HepG2 (cell line): ENCODE results near the gene IQCH. TPM values are rescaled to one million over a fixed set of nuclear protein-coding genes. Genes with fewer than 3 reads are reported as not detected.

Experiments used
- ATAC-seq: fragments of 200-7000 bp; cut with Tn5 transposase; 3 replicates; pipeline ENCODE4 v1.9.1; 2020; ENCODE audit warnings: mild to moderate bottlenecking, moderate library complexity
- BruUV-seq: library from RNA; stranded (reverse); fragments of 400-500 nt; replicated peaks from 2 replicates; lab custom pipeline; 2021; lab: Mats Ljungman, UMichigan
- CTCF ChIA-PET: fragments of 300-600 bp; formaldehyde crosslinking; extraction: SDS; loops from one replicate; lab custom pipeline; 2021; ENCODE audit warnings: low total read pairs, inconsistent platforms, low intra/inter-chr PET ratio; lab: Yijun Ruan, JAX
- POLR2A ChIA-PET: fragments of 350-600 bp; sonication (Branson Sonifier 250); formaldehyde crosslinking; loops from one replicate; lab custom pipeline; 2020; ENCODE audit warnings: antibody characterized with exemption, inconsistent platforms; lab: Yijun Ruan, JAX
- DNase-seq: peaks from one replicate; pipeline ENCODE4 v3.0.0-alpha.2; 2015; ENCODE audit warnings: low spot score
- FAIRE-seq: peaks from 3 replicates; lab custom pipeline; 2011; peaks lifted over from hg19 to GRCh38; lab: Jason Lieb, UNC
- H2AFZ ChIP-seq: one replicate; pipeline ENCODE4 v1.6.1; 2011; ENCODE audit warnings: low read length, inconsistent platforms
- H3K27ac ChIP-seq: fragments of 300-600 bp; 3 replicates; pipeline ENCODE4 v1.8.0; 2011; ENCODE audit warnings: mixed run types, mild to moderate bottlenecking, mixed read lengths, low read length, inconsistent platforms; ENCODE audit not compliant: insufficient read depth; ENCODE audit errors: extremely low read length
- H3K27me3 ChIP-seq, 2 experiments: fragments of 200-600 bp in 1 of 2; 2 replicates in 1 of 2; 3 replicates in 1 of 2; pipeline versions ENCODE4 v1.6.0 to v1.8.0; 2011; ENCODE audit warnings: low read length in 2 of 2, mild to moderate bottlenecking in 2 of 2, moderate library complexity in 2 of 2, inconsistent platforms in 1 of 2; ENCODE audit not compliant: insufficient read depth in 2 of 2, control insufficient read depth in 1 of 2
- H3K36me3 ChIP-seq, 2 experiments: fragments of 200-600 bp in 1 of 2; replicated peaks in 1 of 2; 2 replicates in 1 of 2; 3 replicates in 1 of 2; pipeline versions ENCODE4 v1.5.1 to v1.8.0; 2011; ENCODE audit warnings: low read length in 2 of 2, inconsistent platforms in 1 of 2; ENCODE audit not compliant: insufficient read depth in 2 of 2, control insufficient read depth in 1 of 2
- H3K4me1 ChIP-seq: 2 replicates; pipeline ENCODE4 v1.5.1; 2012; ENCODE audit warnings: low read length, inconsistent platforms; ENCODE audit not compliant: insufficient read depth
- H3K4me2 ChIP-seq: 2 replicates; pipeline ENCODE4 v1.6.0; 2011; ENCODE audit warnings: low read depth, low read length, inconsistent platforms
- H3K4me3 ChIP-seq, 3 experiments: fragments of 200-600 bp in 1 of 3; sonication (generic), shearing (Covaris generic) in 1 of 3; replicated peaks in 1 of 3; 2 replicates each; pipeline ENCODE4 v1.5.1; 2011 to 2016; ENCODE audit warnings: low read length in 3 of 3, inconsistent platforms in 2 of 3, low read depth in 2 of 3, mild to moderate bottlenecking in 2 of 3, control low read depth in 1 of 3, mixed read lengths in 1 of 3; ENCODE audit not compliant: insufficient read depth in 1 of 3
- H3K79me2 ChIP-seq: one replicate; pipeline ENCODE4 v1.6.1; 2011; ENCODE audit warnings: low read length, inconsistent platforms; ENCODE audit not compliant: insufficient read depth
- H3K9ac ChIP-seq: 2 replicates; pipeline ENCODE4 v1.6.0; 2011; ENCODE audit warnings: mild to moderate bottlenecking, low read depth, low read length, inconsistent platforms; ENCODE audit not compliant: insufficient read depth
- H3K9me3 ChIP-seq: 2 replicates; pipeline ENCODE4 v1.5.1; 2012; ENCODE audit warnings: mild to moderate bottlenecking, low read length
- H4K20me1 ChIP-seq: 2 replicates; pipeline ENCODE4 v1.6.0; 2011; ENCODE audit warnings: inconsistent platforms, mild to moderate bottlenecking, low read length, moderate library complexity; ENCODE audit not compliant: insufficient read depth
- AKAP8 ChIP-seq: sonication (generic); formaldehyde crosslinking; IDR thresholded peaks from 2 replicates; pipeline ENCODE4 v1.5.1; 2020; ENCODE audit warnings: mild to moderate bottlenecking, missing genetic modification reagents
- FOXM1 ChIP-seq: sonication (generic); formaldehyde crosslinking; IDR thresholded peaks from 2 replicates; pipeline ENCODE4 v1.5.0; 2020; ENCODE audit warnings: missing genetic modification reagents
- GMEB2 ChIP-seq: IDR thresholded peaks from 2 replicates; pipeline ENCODE4 v1.6.1; 2016; ENCODE audit warnings: missing biosample characterization, missing genetic modification reagents, low read depth
- GZF1 ChIP-seq: sonication (generic); formaldehyde crosslinking; IDR thresholded peaks from 2 replicates; pipeline ENCODE4 v1.5.1; 2020; ENCODE audit warnings: mild to moderate bottlenecking, missing genetic modification reagents
- KDM5A ChIP-seq: fragments of 200-600 bp; sonication (generic); IDR thresholded peaks from 2 replicates; pipeline ENCODE4 v1.7.0; 2018; ENCODE audit warnings: antibody characterized with exemption, mild to moderate bottlenecking, low read length, borderline replicate concordance
- MAFF ChIP-seq: IDR thresholded peaks from 2 replicates; pipeline ENCODE4 v1.6.1; 2011; ENCODE audit warnings: low read depth, low read length, improper control_type of control experiment
- MAFK ChIP-seq, 2 experiments: IDR thresholded peaks in 1 of 2; conservative IDR thresholded peaks in 1 of 2; 2 replicates each; pipeline ENCODE4 v1.6.1; 2011; ENCODE audit warnings: improper control_type of control experiment in 2 of 2, low read length in 2 of 2
- NCOA2 ChIP-seq: sonication (generic); formaldehyde crosslinking; IDR thresholded peaks from 2 replicates; pipeline ENCODE4 v1.8.0; 2022; ENCODE audit warnings: inconsistent platforms
- NFE2L1 ChIP-seq: sonication (generic); formaldehyde crosslinking; IDR thresholded peaks from 2 replicates; pipeline ENCODE4 v1.4.0; 2020; ENCODE audit warnings: missing genetic modification reagents, mild to moderate bottlenecking, borderline replicate concordance
- PBX3 ChIP-seq: sonication (generic); formaldehyde crosslinking; IDR thresholded peaks from 2 replicates; pipeline ENCODE4 v1.8.1; 2023; ENCODE audit warnings: missing genetic modification reagents, inconsistent platforms, borderline replicate concordance
- PHF8 ChIP-seq: sonication (generic); formaldehyde crosslinking; IDR thresholded peaks from 2 replicates; pipeline ENCODE4 v1.5.0; 2020; ENCODE audit warnings: missing genetic modification reagents
- SKIL ChIP-seq: sonication (generic); formaldehyde crosslinking; IDR thresholded peaks from 2 replicates; pipeline ENCODE4 v1.8.0; 2022; ENCODE audit warnings: missing genetic modification reagents, mild to moderate bottlenecking, moderate library complexity, borderline replicate concordance
- TBX2 ChIP-seq: sonication (generic); formaldehyde crosslinking; IDR thresholded peaks from 2 replicates; pipeline ENCODE4 v1.5.0; 2020; ENCODE audit warnings: missing genetic modification reagents, mild to moderate bottlenecking, borderline replicate concordance
- ZHX1 ChIP-seq: sonication (generic); formaldehyde crosslinking; IDR thresholded peaks from 2 replicates; pipeline ENCODE4 v1.8.1; 2022; ENCODE audit warnings: low read depth, mild to moderate bottlenecking, missing genetic modification reagents
- ZNF350 ChIP-seq: sonication (generic); formaldehyde crosslinking; IDR thresholded peaks from 2 replicates; pipeline ENCODE4 v1.4.0; 2020; ENCODE audit warnings: mild to moderate bottlenecking, low read depth, missing genetic modification reagents, borderline replicate concordance
- WGBS: methylation state at CpG from one replicate; pipeline ENCODE4 v1.1.6; 2017; ENCODE audit warnings: low lambda C conversion rate; 5-methylcytosine and 5-hydroxymethylcytosine counted together
- in situ Hi-C: cut with HindIII; loops from 2 replicates; pipeline ENCODE4 v1.10.0; 2017; ENCODE audit warnings: low pct_unique_long_range_greater_than_20kb; ENCODE audit not compliant: extremely low pct_ligation_motif_present
- intact Hi-C: fragments of 100-400 bp; cut with micrococcal nuclease; formaldehyde crosslinking; loops from one replicate; pipeline ENCODE4 v1.10.0; 2022; ENCODE audit not compliant: unreplicated experiment
- polyA plus RNA-seq, 8 experiments: library from polyadenylated mRNA; depleted of rRNA in 3 of 8; stranded (reverse) in 7 of 8; unstranded in 1 of 8; fragments of >200 nt; fragmentation: Illumina TruSeq in 4 of 8; extraction: Trizol in 4 of 8; gene quantifications; 2 replicates each; pipeline versions ENCODE4 v1.2.1 to v1.2.3, GENCODE V29; 2011 to 2016; ENCODE audit warnings: low read depth in 4 of 8, missing spikeins in 1 of 8, mixed read lengths in 1 of 8; ENCODE audit not compliant: insufficient read depth in 1 of 8
- total RNA-seq, 5 experiments: library from RNA; depleted of rRNA; stranded (reverse); fragments of >200 nt; fragmentation: Illumina TruSeq; extraction: Trizol; gene quantifications; 2 replicates each; pipeline ENCODE4 v1.2.3, GENCODE V29; 2016; ENCODE audit warnings: low read depth in 1 of 5

IQCH gene
- total and polyA plus RNA-seq, 2 of the 13 experiments (the other 11 are each of a cell fraction or from before 2014, with no cell fraction given), result 0.16 to 0.55 TPM

GRCh38 chr15:67399925-67400324, 145.3 kb downstream of the IQCH start:
- no peak for ATAC-seq
- intact Hi-C loops, result no loop called here
- in situ Hi-C loops, result no loop called here
- H3K4me3 ChIP-seq, result no peak overlapping the region
- H3K36me3 ChIP-seq, result no peaks in the 10 kb centered on the region
- H3K4me2 ChIP-seq, result no peak overlapping the region
- TF ChIP-seq GMEB2 (CRISPR knock-in tag) (no peak), PHF8 (CRISPR knock-in tag) (no peak), KDM5A (no peak), TBX2 (no peak), MAFF (peak; percentile 41; the same call in 1 of the 2 replicates), ZHX1 (CRISPR knock-in tag) (no peak), PBX3 (CRISPR knock-in tag) (no peak), AKAP8 (CRISPR knock-in tag) (no peak), FOXM1 (CRISPR knock-in tag) (no peak), ZNF350 (no peak), MAFK (conservative IDR thresholded peaks at IDR 0.05 in 1 of 2, IDR thresholded peaks at IDR 0.05 in 1 of 2; ENCODE audit: low read length in 2 of 2) (peak; percentile 11 to 66; a peak in 2 of 4 replicates), NCOA2 (CRISPR knock-in tag) (no peak), GZF1 (CRISPR knock-in tag) (no peak), SKIL (CRISPR knock-in tag) (no peak), NFE2L1 (CRISPR knock-in tag) (no peak)
- no peaks in the 10 kb centered on the region for H3K9me3 ChIP-seq
- 54% methylated on average over 4 of the region's 4 CpGs for WGBS
- no TSS peak for BruUV-seq
- H3K4me1 ChIP-seq, result no peaks in the 10 kb centered on the region
- H2AFZ ChIP-seq, result no peak overlapping the region
- no peak for FAIRE-seq
- no peak overlapping the region for H3K27ac ChIP-seq
- CTCF ChIA-PET, result no interaction called here
- H3K9ac ChIP-seq, result no peak overlapping the region
- no peaks in the 10 kb centered on the region for H4K20me1 ChIP-seq
- no peaks in the 10 kb centered on the region for H3K27me3 ChIP-seq
- DNase-seq, result no peak
- POLR2A ChIA-PET, result no interaction called here
- H3K79me2 ChIP-seq, result no peaks in the 10 kb centered on the region
